Vagina (tissue), 2 donors: ENCODE data around the gene NRAP.

Experiments used
- CTCF ChIP-seq, 3 experiments: fragments of 450-650 bp in 2 of 3; fragments of 200-600 bp in 1 of 3; sonication (generic) in 1 of 3; IDR thresholded peaks; one replicate each; pipeline ENCODE4 v1.5.1; 2017 to 2019; ENCODE audit warnings: antibody characterized with exemption in 3 of 3, mild to moderate bottlenecking in 2 of 3, moderate library complexity in 2 of 3
- POLR2A ChIP-seq, 2 donors: fragments of 450-650 bp; IDR thresholded peaks; one replicate each; pipeline ENCODE4 v1.6.1; 2017; ENCODE audit warnings: antibody characterized with exemption in 2 of 2, mild to moderate bottlenecking in 2 of 2, moderate library complexity in 2 of 2
- POLR2AphosphoS5 ChIP-seq, 2 donors: sonication (generic); formaldehyde crosslinking; IDR thresholded peaks; one replicate each; pipeline ENCODE4 v1.9.0; 2017; ENCODE audit warnings: antibody characterized with exemption in 2 of 2, mild to moderate bottlenecking in 2 of 2, low read depth in 1 of 2; ENCODE audit not compliant: insufficient read depth in 1 of 2

GRCh38 chr10:113621799-113622198 is 42.0 kb downstream of the NRAP start:
- TF ChIP-seq CTCF (IDR thresholded peaks at IDR 0.05) (no peak), POLR2A (IDR thresholded peaks at IDR 0.05) (no peak), POLR2AphosphoS5 (IDR thresholded peaks at IDR 0.05; ENCODE audit: insufficient read depth in 1 of 2, low read depth in 1 of 2) (no peak)
